HG02763 (cell line): Measurements from ENCODE around the gene CDKL1.
"Not testable (repeated sequence)": the region's sequence is repeated elsewhere in the genome, so short reads cannot be mapped to it uniquely, and the experiment has no call there.

ENCODE experiments used
- ATAC-seq: cut with Tn5 transposase; IDR thresholded peaks from one replicate; pipeline ENCODE4 v1.9.1; 2021; ENCODE audit warnings: mild to moderate bottlenecking, moderate library complexity; ENCODE audit not compliant: unreplicated experiment

Gene CDKL1

GRCh38 chr14:50359631-50360030 is 37.0 kb downstream of the CDKL1 start:
- ATAC-seq, result no peak

GRCh38 chr14:50357753-50358395 is 38.8 kb downstream of the CDKL1 start:
- ATAC-seq, result no peak

- ATAC-seq, result no peak
Measured at GRCh38 chr14:50357124-50357523, 39.6 kb downstream of the CDKL1 start.

- not testable (repeated sequence) for ATAC-seq
Measured at GRCh38 chr14:50356283-50356682, 40.4 kb downstream of the CDKL1 start.

- no peak for ATAC-seq
Measured at GRCh38 chr14:50355692-50356091, 41.0 kb downstream of the CDKL1 start.

GRCh38 chr14:50354527-50354926 is 42.2 kb downstream of the CDKL1 start:
- no peak for ATAC-seq

GRCh38 chr14:50353126-50353525 is 43.6 kb downstream of the CDKL1 start:
- ATAC-seq, result no peak

- ATAC-seq, result no peak
Measured at GRCh38 chr14:50352584-50352983, 44.1 kb downstream of the CDKL1 start.

- no peak for ATAC-seq
Measured at GRCh38 chr14:50350975-50351374, 45.7 kb downstream of the CDKL1 start.

- no peak for ATAC-seq
Measured at GRCh38 chr14:50348933-50349332, 47.7 kb downstream of the CDKL1 start.

GRCh38 chr14:50347521-50347920 is 49.2 kb downstream of the CDKL1 start:
- no peak for ATAC-seq

- ATAC-seq, result no peak
Measured at GRCh38 chr14:50345846-50346422, 50.7 kb downstream of the CDKL1 start.

- ATAC-seq, result no peak
Measured at GRCh38 chr14:50344876-50345563, 51.7 kb downstream of the CDKL1 start.

- ATAC-seq, result peak; percentile 73
Measured at GRCh38 chr14:50344116-50344775, 52.4 kb downstream of the CDKL1 start.

- ATAC-seq, result no peak
Measured at GRCh38 chr14:50343434-50343833, 53.2 kb downstream of the CDKL1 start.

GRCh38 chr14:50342221-50343078 is 54.2 kb downstream of the CDKL1 start:
- ATAC-seq, result no peak

- ATAC-seq, result no peak
Measured at GRCh38 chr14:50340963-50341362, 55.7 kb downstream of the CDKL1 start.

GRCh38 chr14:50340045-50340444 is 56.6 kb downstream of the CDKL1 start:
- no peak for ATAC-seq

- no peak for ATAC-seq
Measured at GRCh38 chr14:50339178-50339804, 57.4 kb downstream of the CDKL1 start.

GRCh38 chr14:50338587-50338986 is 58.1 kb downstream of the CDKL1 start:
- no peak for ATAC-seq
